Inflammatory macrophage treated with lipopolysaccharide for 4 hours (primary cell): ENCODE results near the gene URI1.

Experiments
- DNase-seq: peaks from one replicate; pipeline ENCODE4 v3.0.0-alpha.2; 2020

The URI1 gene

GRCh38 chr19:29976151-29976943 lies 34.3 kb downstream of the URI1 start:
- DNase-seq = no peak

DNA sequence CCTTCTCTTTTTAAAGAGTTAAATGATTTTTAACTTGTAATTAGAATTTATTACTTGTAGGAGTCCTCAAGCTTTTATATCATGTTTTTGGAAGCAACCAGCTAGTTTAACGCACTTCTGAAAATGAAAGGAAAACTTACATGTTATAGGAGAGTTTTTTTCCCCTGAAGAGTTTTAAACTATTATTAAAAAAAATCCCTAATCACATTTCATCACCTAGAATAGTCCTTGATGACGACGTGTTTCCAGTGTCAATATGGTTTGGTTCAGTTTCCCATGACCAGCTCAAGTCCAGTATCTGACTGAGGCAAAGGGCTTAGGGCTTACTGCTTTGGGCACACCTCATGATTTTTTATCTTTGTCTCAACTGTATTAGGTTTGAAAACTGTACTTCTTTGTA lies 36.0 kb downstream of the URI1 start:
- DNase-seq = peak; percentile 57

DNA sequence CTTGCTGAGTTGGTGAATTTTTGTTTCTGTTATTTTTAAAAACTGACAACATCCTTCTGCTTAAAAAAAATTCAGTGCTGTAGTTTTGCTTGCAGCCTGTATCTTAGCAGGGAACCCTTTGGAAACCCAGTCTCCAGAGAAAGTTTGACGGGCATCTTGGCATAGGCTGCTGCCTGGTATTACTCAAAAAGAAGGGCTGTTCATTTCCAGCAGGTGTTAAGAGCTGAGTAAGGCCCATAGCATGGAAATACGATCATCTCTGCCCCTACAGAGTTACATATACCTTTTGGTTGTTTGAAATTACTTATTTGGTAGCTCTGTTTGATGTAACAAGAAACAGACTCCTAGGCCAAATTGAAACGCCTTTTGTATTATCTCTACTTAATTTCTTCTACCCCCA lies 41.5 kb downstream of the URI1 start:
- DNase-seq = no peak

DNA sequence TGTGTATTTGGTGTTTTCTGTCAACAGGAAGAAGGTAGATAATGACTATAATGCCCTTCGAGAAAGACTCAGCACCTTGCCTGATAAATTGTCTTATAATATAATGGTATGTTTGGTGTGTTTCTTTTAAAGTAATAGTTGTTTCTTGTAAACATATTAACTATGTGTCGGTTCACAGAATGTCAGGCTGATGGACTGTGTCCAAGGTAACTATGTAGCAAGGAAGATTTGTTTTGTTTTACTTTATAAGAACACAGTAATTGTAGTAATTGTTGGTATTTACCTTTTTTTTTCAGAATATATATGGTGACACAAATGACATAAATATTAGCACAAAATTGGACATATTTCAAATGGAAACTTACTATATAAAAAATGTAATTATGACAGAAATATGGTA lies 43.2 kb downstream of the URI1 start:
- no peak for DNase-seq

GRCh38 chr19:29988351-29988750 lies 46.3 kb downstream of the URI1 start:
- no peak for DNase-seq

GRCh38 chr19:29992233-29992867 lies 50.3 kb downstream of the URI1 start:
- no peak for DNase-seq

- DNase-seq = no peak
Measured at GRCh38 chr19:29999490-29999889, 57.5 kb downstream of the URI1 start.

DNA sequence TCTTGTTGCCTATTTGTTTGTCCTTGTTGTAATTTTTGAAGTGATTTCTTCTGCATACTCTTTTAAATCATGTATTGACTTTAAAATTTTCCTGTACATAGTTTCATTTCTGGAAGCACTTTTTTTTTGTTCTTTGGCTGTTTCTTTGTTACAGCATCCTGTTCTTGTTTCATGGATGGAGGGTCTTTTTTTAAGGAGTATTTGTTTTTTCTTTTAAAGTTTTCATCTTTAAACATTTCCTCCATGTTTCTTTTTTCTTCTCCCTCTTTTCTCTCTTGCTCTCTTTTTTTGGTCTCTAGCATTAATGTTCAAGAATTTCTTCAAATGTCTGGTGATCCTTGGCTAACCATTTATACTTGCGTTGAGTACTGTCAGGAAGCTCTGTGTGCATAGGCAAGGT lies 58.8 kb downstream of the URI1 start:
- DNase-seq = no peak

DNA sequence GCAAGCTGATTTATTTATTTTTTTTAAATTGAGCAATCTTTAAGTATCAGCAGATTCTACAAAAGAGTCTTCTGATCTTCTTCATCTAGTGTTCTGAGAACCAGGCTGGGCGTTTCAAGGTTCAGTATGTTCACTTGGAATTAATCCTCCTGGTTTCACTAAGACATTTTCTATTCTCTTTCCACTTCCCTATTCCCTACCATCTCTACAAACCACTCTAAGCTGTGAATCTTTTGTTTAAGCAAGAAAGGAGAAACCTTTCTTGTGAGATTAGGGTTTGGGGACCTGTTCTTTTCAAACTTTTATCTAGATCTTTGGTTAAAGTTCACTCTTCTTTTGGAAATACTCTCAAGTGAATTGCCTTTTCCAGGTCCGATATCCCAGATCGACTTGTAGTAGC lies 59.3 kb downstream of the URI1 start:
- DNase-seq = no peak

GRCh38 chr19:30001791-30002190 lies 59.8 kb downstream of the URI1 start:
- DNase-seq = no peak

- DNase-seq = no peak
Measured at GRCh38 chr19:30003866-30004265, 61.8 kb downstream of the URI1 start.

GRCh38 chr19:30004403-30004802 lies 62.4 kb downstream of the URI1 start:
- no peak for DNase-seq

DNA sequence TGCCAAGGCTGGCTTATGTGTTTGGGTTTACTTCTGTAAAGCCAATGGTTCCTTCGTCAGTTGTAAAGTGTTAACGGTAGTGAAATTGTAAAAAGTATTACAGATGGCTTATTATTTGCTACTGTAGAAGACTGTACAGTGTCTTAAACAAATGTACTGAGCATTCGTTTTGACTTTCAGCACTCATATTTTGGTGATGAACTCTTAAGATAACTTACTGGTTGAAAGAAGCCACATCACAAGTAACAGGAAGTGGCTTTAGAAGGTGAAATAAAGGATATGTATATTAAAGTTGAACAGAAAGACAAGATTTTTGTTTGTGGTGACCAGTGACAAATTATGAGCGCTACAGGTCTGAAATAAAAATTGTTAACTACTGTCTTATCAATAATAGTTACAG lies 64.2 kb downstream of the URI1 start:
- no peak for DNase-seq

DNA sequence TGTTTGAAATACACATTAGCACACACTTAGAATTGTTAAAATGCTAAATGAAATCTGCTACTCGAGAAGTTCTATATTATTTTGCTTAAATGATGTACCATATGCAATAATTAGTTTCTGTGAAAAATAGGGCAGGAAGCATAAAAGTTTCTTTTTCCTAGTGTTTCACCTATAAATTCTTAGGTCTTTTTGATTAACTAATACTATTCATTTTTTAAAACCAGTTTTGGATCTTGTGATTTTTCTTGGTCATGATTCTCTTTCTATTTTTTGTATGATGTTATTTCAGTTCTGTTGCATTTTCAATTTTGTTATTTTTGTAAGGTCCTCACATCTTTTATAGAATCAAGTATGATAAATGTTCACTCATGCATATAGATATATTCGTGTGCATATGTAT lies 66.1 kb downstream of the URI1 start:
- no peak for DNase-seq

GRCh38 chr19:30009013-30009412 lies 67.0 kb downstream of the URI1 start:
- DNase-seq = no peak

DNA sequence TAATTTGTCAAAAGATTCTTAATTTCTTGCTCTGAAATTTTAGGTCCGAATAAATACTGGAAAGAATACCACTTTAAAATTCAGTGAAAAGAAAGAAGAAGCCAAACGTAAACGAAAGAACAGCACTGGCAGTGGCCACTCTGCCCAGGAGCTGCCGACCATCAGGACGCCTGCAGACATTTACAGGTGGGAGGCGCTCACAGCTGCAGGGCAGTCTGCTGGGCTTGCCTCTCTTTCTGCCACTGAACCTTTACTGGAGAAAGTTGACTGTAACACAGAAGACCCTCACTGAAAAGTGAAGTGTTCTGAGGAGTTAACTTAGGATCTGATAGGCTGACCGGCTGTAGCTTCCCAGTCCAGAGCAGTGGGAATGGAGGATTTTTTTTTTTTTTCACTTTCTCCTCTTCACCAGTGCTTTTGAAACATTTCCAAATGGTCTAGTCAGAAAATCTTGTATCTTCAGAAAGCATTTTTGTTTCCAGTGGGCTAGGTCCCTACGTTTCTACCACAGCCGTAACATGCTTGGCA lies 69.1 kb downstream of the URI1 start:
- DNase-seq = no peak

DNA sequence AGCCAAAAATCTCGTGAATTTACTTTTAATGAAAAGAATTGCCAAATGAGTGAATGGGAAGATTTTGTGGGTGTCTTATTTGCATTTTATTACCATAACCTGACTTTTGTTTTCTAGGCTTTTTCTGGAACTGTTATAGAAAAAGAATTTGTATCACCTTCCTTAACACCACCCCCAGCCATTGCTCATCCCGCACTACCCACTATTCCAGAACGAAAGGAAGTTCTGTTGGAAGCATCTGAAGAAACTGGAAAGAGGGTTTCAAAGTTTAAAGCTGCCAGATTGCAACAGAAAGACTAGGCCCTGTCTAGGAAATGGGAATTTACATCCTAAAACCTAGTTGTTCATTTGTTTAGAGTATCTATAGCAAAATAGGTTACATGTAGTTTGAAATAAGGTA lies 72.7 kb downstream of the URI1 start:
- no peak for DNase-seq

- DNase-seq = no peak
Measured at GRCh38 chr19:30017172-30017571, 75.1 kb downstream of the URI1 start.

- no peak for DNase-seq
Measured at GRCh38 chr19:30020189-30020588, 78.2 kb downstream of the URI1 start.

DNA sequence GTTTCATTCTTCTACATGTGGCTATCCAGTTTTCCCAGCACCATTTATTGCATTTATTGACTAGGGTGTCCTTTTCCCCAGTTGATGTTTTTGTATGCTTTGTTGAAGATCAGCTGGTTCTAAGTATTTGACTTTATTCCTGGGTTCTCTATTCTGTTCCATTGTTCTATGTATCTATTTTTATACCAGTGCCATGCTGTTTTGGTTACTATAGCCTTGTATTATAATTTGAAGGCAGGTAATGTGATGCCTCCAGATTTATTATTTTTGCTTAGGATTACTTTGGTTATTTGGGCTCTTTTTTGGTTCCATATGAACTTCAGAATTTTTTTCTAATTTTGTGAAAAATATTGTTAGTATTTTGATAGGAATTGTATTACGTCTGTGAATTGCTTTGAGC lies 80.6 kb downstream of the URI1 start:
- no peak for DNase-seq

DNA sequence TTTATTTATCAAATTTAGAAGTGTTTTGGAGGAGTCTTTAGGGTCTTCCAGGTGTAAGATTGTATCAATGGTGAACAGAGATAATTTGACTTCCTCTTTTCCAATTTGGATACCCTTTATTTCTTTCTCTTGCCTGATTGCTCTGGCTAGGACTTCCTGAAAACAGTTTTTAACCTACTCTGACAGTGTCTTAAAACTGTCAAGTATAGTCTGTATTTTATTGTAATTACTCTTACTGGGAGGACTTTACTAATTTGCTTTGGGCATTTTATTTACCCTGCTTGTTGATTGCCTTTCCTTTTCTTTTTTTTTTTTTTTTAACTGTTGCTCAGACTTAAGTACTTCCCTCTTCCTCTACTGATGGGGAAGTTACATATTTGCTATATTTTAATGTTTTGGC lies 81.3 kb downstream of the URI1 start:
- peak; percentile 27 for DNase-seq

DNA sequence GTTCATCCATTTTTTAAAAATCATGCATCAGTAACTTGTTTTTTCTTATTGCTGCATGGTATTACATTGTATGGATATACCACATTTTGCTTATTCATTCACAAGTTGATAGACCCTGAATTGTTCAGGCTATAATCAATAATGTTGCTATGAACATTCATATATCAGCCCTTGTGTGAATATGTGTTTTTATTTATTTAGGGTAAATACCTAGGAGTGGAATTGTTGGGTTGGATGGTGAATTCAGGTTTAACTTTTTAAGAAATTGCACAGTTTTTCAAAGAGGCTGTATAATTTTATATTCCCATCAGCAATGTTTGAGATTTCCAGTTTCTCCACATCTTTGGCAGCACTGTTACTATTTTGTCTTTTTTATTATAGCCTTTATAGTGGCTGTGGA lies 82.1 kb downstream of the URI1 start:
- DNase-seq = no peak

DNA sequence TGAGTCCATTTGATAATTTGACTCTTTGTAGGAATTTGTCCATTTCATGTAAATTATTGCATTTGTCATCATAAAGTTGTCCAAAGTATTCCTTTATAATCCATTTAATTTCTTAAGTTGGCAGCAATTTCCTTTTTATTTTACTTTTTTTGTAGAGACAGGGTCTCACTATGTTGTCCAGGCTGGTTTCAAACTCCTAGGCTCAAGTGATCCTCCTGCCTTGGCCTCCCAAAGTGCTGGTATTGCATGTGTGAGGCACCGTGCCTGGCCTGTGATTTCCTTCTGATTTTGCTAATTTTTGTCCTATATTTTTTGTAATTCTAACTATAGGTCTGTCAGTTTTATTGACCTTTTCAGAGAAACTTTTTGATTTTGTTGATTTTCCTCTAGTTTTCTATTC lies 84.9 kb downstream of the URI1 start:
- no peak for DNase-seq

GRCh38 chr19:30028118-30028991 lies 86.3 kb downstream of the URI1 start:
- DNase-seq = no peak
